SK-N-SH (cell line): ENCODE measurements around the gene KLB.

Experiments used
- CTCF ChIP-seq: fragments of 200-600 bp; sonication (generic); IDR thresholded peaks from 2 replicates; pipeline ENCODE4 v1.6.1; 2017; ENCODE audit warnings: antibody characterized with exemption, mild to moderate bottlenecking, moderate library complexity
- EP300 ChIP-seq, 2 experiments: IDR thresholded peaks; 2 replicates each; pipeline versions ENCODE4 v1.4.0 to v1.6.1; 2012; ENCODE audit warnings: borderline replicate concordance in 1 of 2, low read depth in 1 of 2, low read length in 1 of 2
- MAX ChIP-seq: IDR thresholded peaks from 2 replicates; pipeline ENCODE4 v1.4.0; 2012; ENCODE audit warnings: low read depth

DNA sequence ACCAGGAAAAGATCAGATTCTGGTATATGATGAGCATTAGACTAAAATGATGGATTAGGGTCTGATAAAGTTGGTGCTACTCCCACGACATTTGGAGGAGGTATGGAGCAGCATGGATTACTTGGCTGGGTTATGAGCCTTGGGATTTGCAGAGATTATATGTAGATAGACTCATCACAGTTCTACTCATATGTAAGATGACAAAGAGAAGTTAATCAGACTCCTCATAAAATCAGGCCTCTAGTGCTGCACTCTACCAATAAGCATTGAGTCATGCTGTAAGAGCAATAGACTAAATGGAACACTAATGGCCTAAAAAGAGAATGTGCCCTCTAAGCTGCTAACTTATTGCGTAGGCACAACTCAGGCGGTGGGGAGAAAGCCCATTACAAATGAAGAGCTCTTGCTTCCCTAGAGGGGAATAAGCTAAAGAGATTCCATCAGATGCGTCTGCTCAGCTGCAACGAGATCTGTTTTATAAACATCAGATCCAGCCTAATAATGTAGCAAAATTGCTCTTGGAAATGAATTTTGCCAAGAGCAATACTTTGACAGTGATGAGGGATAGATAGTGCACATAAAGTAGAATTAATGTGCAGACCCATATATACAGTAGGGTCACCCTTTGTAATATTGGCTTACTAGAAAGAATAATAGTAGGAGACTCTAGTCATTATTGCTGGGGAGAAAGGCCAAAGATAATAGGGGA is 69.6 kb downstream of the KLB start:
- TF ChIP-seq CTCF (no peak), EP300 (IDR thresholded peaks at IDR 0.05; ENCODE audit: borderline replicate concordance in 1 of 2, low read depth in 1 of 2, low read length in 1 of 2) (peak in 1 of 2 experiments; percentile 34; a peak in 1 of 4 replicates), MAX (no peak)
